Measurements from ENCODE around the gene BCL3.
"Not testable (repeated sequence)": the region's sequence is repeated elsewhere in the genome, so short reads cannot be mapped to it uniquely, and the experiment has no call there.

BCL3 gene

GRCh38 chr19:44762038-44762437, 13.5 kb downstream of the BCL3 start:
- peak; percentile 84 for DNase-seq

- DNase-seq, result peak; percentile 94
Measured at GRCh38 chr19:44765033-44765948, 16.8 kb downstream of the BCL3 start.

- DNase-seq, result no peak
Measured at GRCh38 chr19:44765949-44766335, 17.4 kb downstream of the BCL3 start.

- DNase-seq, result peak; percentile 82
Measured at GRCh38 chr19:44767295-44768180, 19.0 kb downstream of the BCL3 start.

- peak; percentile 99 for DNase-seq
Measured at GRCh38 chr19:44770550-44771257, 22.2 kb downstream of the BCL3 start.

- DNase-seq, result not testable (repeated sequence)
Measured at GRCh38 chr19:44772144-44772543, 23.6 kb downstream of the BCL3 start.

- DNase-seq, result no peak
Measured at GRCh38 chr19:44772959-44773358, 24.5 kb downstream of the BCL3 start.

GRCh38 chr19:44775676-44776240, 27.2 kb downstream of the BCL3 start:
- DNase-seq, result no peak

GRCh38 chr19:44776402-44777096, 28.0 kb downstream of the BCL3 start:
- no peak for DNase-seq

GRCh38 chr19:44777715-44778347, 29.3 kb downstream of the BCL3 start, which contains the start of gene CBLC:
Gene CBLC, plus strand, starts transcription at chr19:44777890. Its CDS starts 42 bp downstream, at chr19:44777932.
- DNase-seq, result no peak

- no peak for DNase-seq
Measured at GRCh38 chr19:44779150-44779549, 30.6 kb downstream of the BCL3 start.

- not testable (repeated sequence) for DNase-seq
Measured at GRCh38 chr19:44781694-44782093, 33.2 kb downstream of the BCL3 start.

- DNase-seq, result no peak
Measured at GRCh38 chr19:44782729-44783128, 34.2 kb downstream of the BCL3 start.

- no peak for DNase-seq
Measured at GRCh38 chr19:44783545-44783944, 35.0 kb downstream of the BCL3 start.

GRCh38 chr19:44785271-44785670, 36.8 kb downstream of the BCL3 start:
- no peak for DNase-seq

- DNase-seq, result no peak
Measured at GRCh38 chr19:44785993-44786392, 37.5 kb downstream of the BCL3 start.

- DNase-seq, result no peak
Measured at GRCh38 chr19:44788971-44789370, 40.5 kb downstream of the BCL3 start.

- no peak for DNase-seq
Measured at GRCh38 chr19:44789943-44790483, 41.5 kb downstream of the BCL3 start.

- DNase-seq, result no peak
Measured at GRCh38 chr19:44792281-44792680, 43.8 kb downstream of the BCL3 start.

GRCh38 chr19:44794610-44795009, 46.1 kb downstream of the BCL3 start:
- DNase-seq, result no peak

- no peak for DNase-seq
Measured at GRCh38 chr19:44795398-44795987, 47.0 kb downstream of the BCL3 start.

Data from MV-4-11 (cell line).